ENCODE data around the gene ZNF211. TPM values are rescaled to one million over a fixed set of nuclear protein-coding genes. Genes with fewer than 3 reads are reported as not detected.

ZNF211 gene
- total RNA-seq, 1 experiment from 2014 or later, result 12.9 TPM

GRCh38 chr19:57671124-57671895 lies 38.3 kb downstream of the ZNF211 start:
- Histone ChIP-seq H3K9me3 (ENCODE audit: control insufficient read depth, low read depth, low read length) (no peaks in the 10 kb centered on the region), H3K23me2 (ENCODE audit: insufficient read length, low read depth, low read length, poor library complexity, severe bottlenecking) (no peaks in the 10 kb centered on the region), H3K56ac (ENCODE audit: insufficient read length, low read depth, low read length) (no peak overlapping the region), H2AK5ac (ENCODE audit: insufficient read length, low read length) (no peak overlapping the region), H4K20me1 (ENCODE audit: control insufficient read depth, insufficient read depth, insufficient read length) (no peaks in the 10 kb centered on the region), H4K91ac (ENCODE audit: insufficient read length, low read depth, low read length) (no peak overlapping the region), H3K27me3 (ENCODE audit: insufficient read depth, low read length) (no peaks in the 10 kb centered on the region), H3T11ph (ENCODE audit: low read length) (no peak overlapping the region), H4K5ac (ENCODE audit: insufficient read length, low read depth, low read length) (no peak overlapping the region), H3K4me1 (ENCODE audit: insufficient read depth, low read length) (peaks cover 3% of the 10 kb centered on the region; the same call in 1 of the 2 replicates), H2BK120ac (ENCODE audit: low read depth, low read length, poor library complexity, severe bottlenecking) (no peak overlapping the region), H3K4me2 (ENCODE audit: insufficient read depth, insufficient read length, low read length) (no peak overlapping the region), H3K27ac (ENCODE audit: insufficient read length, low read depth, low read length) (no peak overlapping the region), H3K18ac (ENCODE audit: insufficient read length, low read depth, low read length) (no peak overlapping the region), H2AFZ (ENCODE audit: low read length) (no peak overlapping the region), H2BK20ac (ENCODE audit: low read depth, low read length, poor library complexity, severe bottlenecking) (no peak overlapping the region), H4K8ac (replicated peaks; ENCODE audit: insufficient read length, low read depth, low read length) (no peak overlapping the region), H3K23ac (ENCODE audit: insufficient read length, low read depth, low read length) (no peak overlapping the region), H3K79me1 (ENCODE audit: insufficient read depth, low read depth, low read length, poor library complexity, severe bottlenecking) (no peaks in the 10 kb centered on the region), H3K79me2 (ENCODE audit: insufficient read depth, low read length) (no peaks in the 10 kb centered on the region), H2BK12ac (ENCODE audit: insufficient read length, low read depth, low read length) (no peak overlapping the region), H3K9ac (ENCODE audit: extremely low read depth, insufficient read length, low read length) (no peak overlapping the region), H3K4ac (ENCODE audit: low read depth, low read length) (no peak overlapping the region), H3K14ac (ENCODE audit: insufficient read depth, low read length) (no peak overlapping the region), H2BK15ac (ENCODE audit: low read depth, low read length) (no peak overlapping the region), H2BK5ac (ENCODE audit: insufficient read length, low read length) (no peak overlapping the region)
- no peak for TF ChIP-seq CTCF (conservative IDR thresholded peaks at IDR 0.05)
- no peak for DNase-seq
- Mint-ChIP-seq H3K9me3 (no peaks in the 10 kb centered on the region), H3K4me1 (peaks cover 7% of the 10 kb centered on the region in 2 experiments), H3K36me3 (ENCODE audit: insufficient read depth in 1 of 3, low read depth in 3 of 3) (no peaks in the 10 kb centered on the region), H3K27ac (no peak overlapping the region), H3K4me3 (no peak overlapping the region), H3K27me3 (ENCODE audit: low read depth) (peaks cover 53% of the 10 kb centered on the region)
- no CpG with 5 or more reads among the region's 7 CpGs for WGBS (ENCODE audit: extremely low coverage, insufficient read length, low lambda C conversion rate)
